ENCODE measurements around the gene HEATR5A.
"Not testable (repeated sequence)": the region's sequence is repeated elsewhere in the genome, so short reads cannot be mapped to it uniquely, and the experiment has no call there.

Gene HEATR5A

GRCh38 chr14:31323419-31323818 is 96.9 kb downstream of the HEATR5A start:
- H3K27ac ChIP-seq, result no peak overlapping the region
- TF ChIP-seq ZFX (IDR thresholded peaks at IDR 0.05; ENCODE audit: borderline replicate concordance), result no peak
- TF ChIP-seq, protein P1, sequence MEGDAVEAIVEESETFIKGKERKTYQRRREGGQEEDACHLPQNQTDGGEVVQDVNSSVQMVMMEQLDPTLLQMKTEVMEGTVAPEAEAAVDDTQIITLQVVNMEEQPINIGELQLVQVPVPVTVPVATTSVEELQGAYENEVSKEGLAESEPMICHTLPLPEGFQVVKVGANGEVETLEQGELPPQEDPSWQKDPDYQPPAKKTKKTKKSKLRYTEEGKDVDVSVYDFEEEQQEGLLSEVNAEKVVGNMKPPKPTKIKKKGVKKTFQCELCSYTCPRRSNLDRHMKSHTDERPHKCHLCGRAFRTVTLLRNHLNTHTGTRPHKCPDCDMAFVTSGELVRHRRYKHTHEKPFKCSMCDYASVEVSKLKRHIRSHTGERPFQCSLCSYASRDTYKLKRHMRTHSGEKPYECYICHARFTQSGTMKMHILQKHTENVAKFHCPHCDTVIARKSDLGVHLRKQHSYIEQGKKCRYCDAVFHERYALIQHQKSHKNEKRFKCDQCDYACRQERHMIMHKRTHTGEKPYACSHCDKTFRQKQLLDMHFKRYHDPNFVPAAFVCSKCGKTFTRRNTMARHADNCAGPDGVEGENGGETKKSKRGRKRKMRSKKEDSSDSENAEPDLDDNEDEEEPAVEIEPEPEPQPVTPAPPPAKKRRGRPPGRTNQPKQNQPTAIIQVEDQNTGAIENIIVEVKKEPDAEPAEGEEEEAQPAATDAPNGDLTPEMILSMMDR (IDR thresholded peaks at IDR 0.05), result no peak

DNA sequence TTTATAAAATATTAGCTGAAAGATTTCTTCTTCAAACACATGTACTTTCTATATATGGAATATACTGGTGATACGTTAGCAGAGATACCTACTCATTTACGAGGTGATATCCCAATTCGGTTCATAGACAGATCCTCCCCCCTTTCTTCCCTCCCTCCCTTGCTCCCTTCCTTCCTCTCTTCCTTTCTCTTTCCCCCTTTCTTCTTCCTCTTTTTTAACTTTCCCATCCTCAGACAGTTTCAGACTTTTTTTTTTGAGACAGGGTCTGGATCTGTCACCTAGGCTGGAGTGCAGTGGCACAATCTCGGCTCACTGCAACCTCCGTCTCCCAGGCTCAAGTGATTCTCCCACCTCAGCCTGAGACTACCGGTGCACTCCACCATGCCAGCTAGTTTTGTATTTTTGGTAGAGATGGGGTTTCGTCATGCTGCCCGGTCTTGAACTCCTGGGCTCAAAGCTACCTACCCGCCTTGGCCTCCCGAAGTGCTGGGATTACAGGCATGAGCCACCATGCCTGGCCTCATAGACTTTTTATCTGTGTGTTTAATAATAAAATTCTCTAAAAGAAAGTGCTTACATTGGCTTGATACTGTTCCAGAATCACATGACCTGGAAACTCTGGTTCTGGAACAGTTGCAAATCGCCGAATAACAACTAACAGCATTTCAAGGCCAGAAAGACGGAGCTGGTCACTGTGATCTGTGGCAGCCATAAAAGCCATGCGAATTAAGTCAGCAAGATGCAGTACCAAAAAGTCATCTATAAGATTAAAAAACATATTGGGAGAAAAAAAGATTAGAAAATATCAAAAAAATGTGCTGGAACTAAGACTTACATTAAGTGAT is 99.2 kb downstream of the HEATR5A start:
- TF ChIP-seq, protein P1 (IDR thresholded peaks at IDR 0.05), result no peak
- no peak for TF ChIP-seq ZFX (IDR thresholded peaks at IDR 0.05; ENCODE audit: borderline replicate concordance)
- H3K27ac ChIP-seq, result no peak overlapping the region

- TF ChIP-seq ZFX (IDR thresholded peaks at IDR 0.05; ENCODE audit: borderline replicate concordance), result no peak
- TF ChIP-seq, protein P1 (IDR thresholded peaks at IDR 0.05), result no peak
- H3K27ac ChIP-seq, result no peak overlapping the region
Observed at GRCh38 chr14:31320216-31320615, 100.1 kb downstream of the HEATR5A start.

GRCh38 chr14:31319701-31320100 is 100.6 kb downstream of the HEATR5A start:
- TF ChIP-seq, protein P1 (IDR thresholded peaks at IDR 0.05), result no peak
- TF ChIP-seq ZFX (IDR thresholded peaks at IDR 0.05; ENCODE audit: borderline replicate concordance), result no peak
- H3K27ac ChIP-seq, result no peak overlapping the region

GRCh38 chr14:31312934-31313333 is 107.4 kb downstream of the HEATR5A start:
- TF ChIP-seq, protein P1 (IDR thresholded peaks at IDR 0.05), result no peak
- TF ChIP-seq ZFX (IDR thresholded peaks at IDR 0.05; ENCODE audit: borderline replicate concordance), result no peak

DNA sequence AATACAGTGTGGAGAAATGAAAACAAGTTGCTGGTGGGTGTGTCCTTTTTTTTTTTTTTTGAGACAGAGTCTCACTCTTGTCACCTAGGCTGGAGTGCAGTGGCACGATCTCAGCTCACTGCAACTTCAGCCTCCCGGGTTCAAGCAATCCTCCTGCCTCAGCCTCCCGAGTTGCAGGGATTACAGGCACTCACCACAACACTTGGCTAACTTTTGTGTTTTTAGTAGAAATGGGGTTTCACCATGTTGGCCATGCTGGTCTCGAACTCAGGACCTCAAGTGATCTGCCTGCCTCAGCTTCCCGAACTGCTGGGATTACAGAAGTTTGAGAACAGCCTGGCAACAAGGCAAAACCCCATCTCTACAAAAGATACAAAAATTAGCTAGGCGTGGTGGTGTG is 108.0 kb downstream of the HEATR5A start:
- H3K27ac ChIP-seq, result not testable (repeated sequence)

More at GRCh38 chr14:31312934-31313333, 107.4 kb downstream of the HEATR5A start:
- H3K27ac ChIP-seq, result no peak overlapping the region

- H3K27ac ChIP-seq, result no peak overlapping the region
- no peak for TF ChIP-seq ZFX (IDR thresholded peaks at IDR 0.05; ENCODE audit: borderline replicate concordance)
- TF ChIP-seq, protein P1 (IDR thresholded peaks at IDR 0.05), result no peak
Observed at GRCh38 chr14:31307618-31308017, 112.7 kb downstream of the HEATR5A start.
